Fibroblast of skin of right biceps (primary cell): Measurements from ENCODE around the gene ATP6V1C2.

Experiments
- DNase-seq: peaks from one replicate; pipeline ENCODE4 v3.0.0-alpha.2; 2013

The ATP6V1C2 gene, protein sequence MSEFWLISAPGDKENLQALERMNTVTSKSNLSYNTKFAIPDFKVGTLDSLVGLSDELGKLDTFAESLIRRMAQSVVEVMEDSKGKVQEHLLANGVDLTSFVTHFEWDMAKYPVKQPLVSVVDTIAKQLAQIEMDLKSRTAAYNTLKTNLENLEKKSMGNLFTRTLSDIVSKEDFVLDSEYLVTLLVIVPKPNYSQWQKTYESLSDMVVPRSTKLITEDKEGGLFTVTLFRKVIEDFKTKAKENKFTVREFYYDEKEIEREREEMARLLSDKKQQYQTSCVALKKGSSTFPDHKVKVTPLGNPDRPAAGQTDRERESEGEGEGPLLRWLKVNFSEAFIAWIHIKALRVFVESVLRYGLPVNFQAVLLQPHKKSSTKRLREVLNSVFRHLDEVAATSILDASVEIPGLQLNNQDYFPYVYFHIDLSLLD

DNA sequence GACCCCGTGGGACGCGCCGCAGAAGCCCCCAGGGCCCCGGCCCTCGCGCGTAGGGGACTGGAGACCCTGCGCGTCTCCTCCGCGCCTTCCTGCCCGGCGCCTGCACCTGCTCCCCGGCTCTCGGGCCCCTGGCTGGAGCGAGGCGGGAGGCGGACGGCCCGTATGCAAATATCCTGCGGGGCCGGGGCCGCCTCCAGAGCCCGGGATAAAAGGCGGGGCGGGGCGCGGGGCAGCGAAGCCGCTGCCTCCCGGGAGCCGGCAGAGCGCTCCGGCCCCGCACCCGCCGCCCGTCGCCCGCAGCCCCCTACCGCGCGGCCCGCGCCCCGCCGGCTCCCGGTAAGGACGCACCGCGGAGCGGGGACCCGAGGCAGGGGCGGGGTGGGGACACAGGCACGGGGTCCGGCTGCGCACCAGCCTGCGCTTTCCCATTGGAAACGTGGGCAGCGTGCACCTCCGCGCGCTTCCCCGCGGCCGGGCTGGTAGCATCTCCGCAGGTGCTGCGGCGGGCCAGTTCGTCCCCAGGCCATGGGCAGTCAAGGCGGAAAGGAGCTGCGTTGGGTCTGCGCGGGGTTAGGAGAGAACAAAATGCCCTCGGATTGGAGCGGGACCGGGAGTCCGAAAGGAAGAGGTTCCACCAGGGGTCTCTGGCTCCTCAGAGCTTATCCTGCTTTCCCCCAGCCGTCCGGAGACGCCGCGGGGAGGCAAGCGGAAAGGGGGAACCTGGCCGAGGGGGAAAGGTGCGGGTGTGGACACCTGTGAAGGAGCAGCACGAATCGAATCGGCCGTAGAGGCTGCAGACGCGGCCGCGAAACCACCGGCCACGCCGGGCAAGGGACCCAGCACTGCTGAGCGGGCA is at the start of gene ATP6V1C2:
TSS of gene ATP6V1C2 (plus strand) at position 235 of the 856 bp plus-strand sequence. CDS start 1,220 bp downstream, outside the sequence.
- DNase-seq = no peak

GRCh38 chr2:10675131-10675530 is 46.3 kb upstream of the ATP6V1C2 start:
- no peak for DNase-seq

DNA sequence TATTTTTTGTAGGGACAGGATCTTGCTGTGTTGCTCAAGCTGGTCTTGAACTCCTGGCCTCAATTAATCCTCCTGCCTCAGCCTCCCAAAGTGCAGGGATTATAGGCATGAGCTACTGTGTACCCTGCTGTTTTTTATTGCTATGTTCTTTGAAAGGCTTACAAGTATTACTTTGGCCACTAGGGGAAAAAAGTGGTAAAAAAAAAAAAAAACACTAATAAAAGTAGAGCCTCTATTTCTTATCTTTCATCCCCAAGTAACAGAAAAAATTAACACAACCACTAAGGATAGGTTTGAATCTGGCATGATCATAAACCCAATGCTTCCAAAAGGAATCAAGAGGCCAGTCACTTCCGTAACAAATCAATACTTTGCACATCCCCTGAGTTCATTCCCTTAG is 43.2 kb upstream of the ATP6V1C2 start:
- no peak for DNase-seq

GRCh38 chr2:10680214-10680613 is 41.2 kb upstream of the ATP6V1C2 start:
- DNase-seq = no peak

- DNase-seq = no peak
These were observed 40.5 kb upstream of the ATP6V1C2 start for GRCh38 chr2:10680957-10681356.

DNA sequence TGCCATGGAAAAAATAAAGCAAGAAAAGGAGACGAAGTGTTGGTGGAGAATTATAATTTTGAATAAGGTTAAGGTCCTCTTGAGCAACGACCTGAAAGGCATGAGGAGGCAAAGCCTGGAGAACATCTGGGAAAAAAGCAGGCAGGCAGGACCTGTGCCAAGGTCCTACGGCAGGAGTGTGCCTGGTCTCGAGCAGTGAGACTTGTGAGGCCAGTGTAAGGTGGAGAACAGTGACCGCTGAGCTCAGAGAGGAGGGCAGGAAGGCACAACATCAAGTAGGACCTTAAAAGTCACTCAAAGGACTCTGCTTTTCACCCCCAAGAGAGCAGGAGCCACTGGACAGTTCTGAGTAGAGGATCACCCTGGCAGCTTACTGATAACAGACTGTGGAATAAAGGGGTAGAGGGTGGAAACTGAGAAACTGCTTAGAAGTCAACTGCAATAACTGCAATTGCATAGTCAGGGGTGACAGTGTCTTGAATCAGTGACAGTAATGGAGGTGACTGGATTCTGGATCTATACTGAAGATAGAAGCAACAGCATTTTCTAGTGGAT is 35.2 kb upstream of the ATP6V1C2 start:
- DNase-seq = no peak

GRCh38 chr2:10688921-10689807 is 32.3 kb upstream of the ATP6V1C2 start:
- DNase-seq = peak; percentile 9

DNA sequence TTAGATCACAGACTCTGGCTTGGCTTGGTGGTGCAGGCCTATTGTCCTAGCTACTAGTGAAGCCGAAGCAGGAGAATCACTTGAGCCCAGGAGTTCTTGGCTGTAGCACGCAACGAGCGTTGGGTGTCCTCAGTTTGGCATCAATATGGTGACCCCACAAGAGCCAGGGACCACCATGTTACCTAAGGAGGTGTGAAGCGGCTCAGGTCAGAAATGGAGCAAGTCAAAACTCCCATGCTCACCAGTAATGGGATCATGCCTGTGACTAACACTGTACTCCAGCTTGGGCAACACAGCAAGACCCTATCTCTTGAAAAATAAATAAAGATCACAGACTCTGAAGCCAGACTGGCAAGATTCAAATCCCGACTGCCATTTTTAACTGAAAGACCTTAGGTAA is 29.9 kb upstream of the ATP6V1C2 start:
- no peak for DNase-seq

- peak; percentile 22 for DNase-seq
These were observed 21.2 kb upstream of the ATP6V1C2 start for GRCh38 chr2:10700078-10700803.

DNA sequence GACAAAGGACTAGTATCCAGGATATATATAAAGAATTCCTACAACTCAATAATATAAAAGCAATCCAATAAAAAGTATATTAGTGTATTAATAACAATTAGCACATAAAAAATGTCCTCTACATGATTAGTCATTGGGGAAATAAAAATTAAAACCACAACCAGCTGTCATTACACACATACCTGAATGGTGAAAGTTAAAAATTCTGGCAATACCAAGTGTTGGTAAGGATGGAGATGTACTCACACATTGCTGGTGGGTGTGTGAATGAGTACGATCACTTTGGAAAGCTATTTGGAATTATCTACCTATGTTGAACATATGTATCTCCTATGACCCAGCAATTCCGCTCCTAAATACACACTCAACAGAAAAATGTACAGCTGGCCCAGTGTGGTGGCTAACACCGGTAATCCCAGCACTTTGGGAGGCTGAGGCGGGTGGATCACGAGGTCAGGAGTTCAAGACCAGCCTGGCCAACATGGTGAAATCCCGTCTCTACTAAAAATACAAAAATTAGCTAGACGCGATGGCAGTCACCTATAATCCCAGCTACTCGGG is 17.3 kb upstream of the ATP6V1C2 start:
- DNase-seq = no peak

DNA sequence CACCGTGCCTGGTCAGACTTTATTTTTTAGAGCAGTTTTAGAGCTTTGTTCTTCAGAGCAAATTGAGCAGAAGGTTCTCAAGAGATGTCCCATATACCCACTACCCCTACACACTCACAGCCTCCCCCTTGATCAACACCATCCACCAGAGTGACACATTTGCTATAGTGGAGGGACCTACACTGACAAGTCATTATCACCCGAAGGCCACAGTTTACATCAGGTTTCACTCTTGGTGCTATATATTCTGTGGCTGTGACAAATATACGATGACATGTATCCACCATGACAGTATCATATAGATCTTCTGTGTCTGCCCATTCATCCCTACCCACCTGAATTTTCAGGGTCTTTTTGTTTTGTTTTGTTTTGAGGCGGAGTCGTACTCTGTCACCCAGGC is 15.4 kb upstream of the ATP6V1C2 start:
- no peak for DNase-seq

- no peak for DNase-seq
These were observed 13.6 kb upstream of the ATP6V1C2 start for GRCh38 chr2:10707831-10708230.

DNA sequence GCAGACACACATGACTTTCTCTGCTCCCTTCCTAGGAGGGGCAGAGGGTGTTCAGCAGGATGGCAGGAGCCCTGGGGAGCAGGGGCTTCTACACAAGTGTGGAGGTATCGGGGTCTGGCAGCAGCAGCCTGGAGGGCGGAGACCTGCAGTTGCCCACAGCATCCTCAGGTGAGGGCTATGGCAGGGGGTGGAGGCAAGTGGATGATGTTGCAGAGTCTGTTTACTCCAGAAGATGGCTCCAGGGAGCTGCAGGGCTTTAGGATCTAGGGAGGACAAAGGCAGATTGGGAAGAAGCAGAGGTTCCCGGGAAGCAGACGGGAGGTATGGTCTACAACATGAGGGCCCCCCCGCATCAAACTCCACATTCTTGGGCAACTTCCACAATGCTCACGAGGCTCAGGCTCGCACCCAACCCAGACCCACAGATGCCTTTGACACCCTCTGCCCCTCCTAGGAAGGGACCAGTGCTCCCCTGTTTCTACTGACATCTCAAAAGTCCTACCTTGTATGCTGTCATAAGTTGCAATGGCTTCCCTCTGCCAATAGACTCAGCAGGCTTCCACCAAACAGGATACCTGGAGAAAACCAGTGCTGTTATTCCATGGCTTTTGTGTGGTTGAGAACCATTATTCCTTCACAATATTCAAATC is 12.0 kb upstream of the ATP6V1C2 start:
- no peak for DNase-seq

DNA sequence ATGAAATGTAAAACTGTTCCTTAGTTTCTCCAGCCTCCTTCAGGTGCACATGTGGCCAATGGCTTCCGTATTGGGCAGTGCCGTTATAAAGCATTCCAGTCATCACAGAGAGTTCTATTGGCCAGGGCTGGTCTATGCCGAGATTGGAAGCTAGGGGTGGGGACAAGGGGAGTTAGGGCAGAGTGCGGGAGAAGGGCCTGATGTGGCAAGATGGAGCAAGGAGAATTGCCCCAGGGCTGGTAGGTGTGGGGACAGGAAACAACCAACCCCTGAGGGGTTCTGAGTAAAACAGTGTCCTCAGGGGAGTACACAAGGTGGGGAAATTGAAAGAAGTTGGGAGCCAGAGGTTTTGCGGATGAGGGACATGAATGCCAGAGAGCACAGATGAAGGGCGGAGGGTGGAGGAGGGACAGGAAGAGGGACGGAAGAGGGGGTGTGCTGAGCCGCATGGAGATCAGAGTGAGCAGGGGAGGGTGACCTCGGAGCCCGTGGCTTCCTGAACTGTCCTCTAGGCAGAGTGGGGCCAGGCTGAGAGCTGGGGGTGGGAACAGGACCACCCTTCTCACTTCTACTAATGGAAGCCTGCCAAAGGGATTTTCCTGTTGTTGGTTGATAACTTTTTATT is 9.1 kb upstream of the ATP6V1C2 start:
- no peak for DNase-seq

DNA sequence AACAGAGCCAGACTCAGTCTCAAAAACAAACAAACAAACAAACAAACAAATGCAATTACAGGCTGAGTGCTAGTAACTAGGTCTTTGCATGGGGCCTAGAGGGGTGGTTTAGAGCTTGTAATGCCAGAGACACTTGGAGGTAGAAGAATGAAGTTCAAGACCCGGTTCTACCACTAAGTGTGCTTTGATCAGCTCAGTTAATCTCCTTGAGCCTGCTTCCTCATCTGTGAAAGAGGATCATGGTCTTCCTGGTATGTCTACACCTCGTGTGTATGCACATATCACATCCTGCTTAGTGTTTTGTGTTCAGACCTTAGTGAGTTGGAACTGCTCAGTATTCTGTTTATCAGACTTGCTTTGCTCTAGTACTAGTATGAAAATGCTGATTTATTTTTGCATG is 4.8 kb upstream of the ATP6V1C2 start:
- no peak for DNase-seq

DNA sequence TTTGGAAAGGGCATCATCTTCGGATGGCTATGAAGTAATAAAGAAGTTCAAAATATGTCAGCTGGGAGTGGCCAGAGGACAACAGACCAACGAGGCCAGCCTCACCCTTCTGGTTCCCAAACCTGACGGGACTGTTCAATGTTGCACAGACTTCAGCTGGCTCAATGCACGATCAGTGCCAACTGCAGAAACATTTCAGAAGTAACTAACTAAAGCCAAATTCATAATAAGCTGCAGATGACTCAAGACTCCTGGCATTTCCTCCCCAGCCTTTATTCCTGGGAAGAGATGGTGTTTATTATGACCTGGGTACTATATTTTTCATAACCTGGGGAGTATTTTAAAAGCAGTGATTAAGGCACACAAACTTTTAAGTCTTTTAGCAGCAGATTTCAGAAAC is 3.8 kb upstream of the ATP6V1C2 start:
- peak; percentile 65 for DNase-seq

DNA sequence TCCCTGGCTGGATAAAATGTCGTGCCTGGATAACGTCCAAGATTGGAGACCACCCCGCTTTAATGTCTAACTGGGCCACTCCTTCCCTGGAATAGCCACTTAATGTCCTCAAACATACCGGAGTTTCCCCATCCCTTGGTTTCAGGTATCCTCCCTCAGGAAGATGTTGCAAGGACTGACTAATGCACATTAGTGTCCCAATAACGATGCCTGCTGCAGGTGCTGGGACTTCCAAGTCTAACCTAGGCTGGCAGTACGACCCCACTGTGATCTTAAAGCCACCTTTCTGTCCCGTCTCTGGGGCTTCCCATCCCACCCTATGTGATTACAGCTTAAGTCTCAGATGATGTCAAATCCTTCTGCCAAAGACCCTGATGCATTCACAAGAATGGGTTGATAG is 1.1 kb upstream of the ATP6V1C2 start:
- no peak for DNase-seq

DNA sequence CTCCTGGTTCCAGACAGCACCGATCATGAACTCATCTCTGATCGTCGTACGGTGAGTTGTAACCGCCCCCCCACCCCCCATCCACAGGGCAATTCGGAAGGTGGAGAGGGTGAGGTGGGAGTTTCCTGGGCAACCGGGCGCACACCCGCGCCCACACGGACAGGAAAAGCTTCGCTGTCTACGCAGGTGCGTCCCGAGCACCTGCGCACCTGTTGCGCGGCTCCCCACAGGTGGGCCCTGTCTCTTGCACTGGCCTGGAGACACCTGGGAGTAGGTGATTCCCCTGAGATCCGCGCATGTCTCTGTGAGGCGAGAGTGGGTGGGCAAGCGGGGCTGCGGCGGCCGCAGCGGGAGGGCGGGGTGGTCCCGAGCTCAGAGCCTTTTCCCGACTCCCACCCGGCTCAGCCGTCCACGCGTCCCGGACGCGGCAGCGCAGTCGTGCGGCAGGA is 459 bp upstream of the ATP6V1C2 start:
- no peak for DNase-seq

DNA sequence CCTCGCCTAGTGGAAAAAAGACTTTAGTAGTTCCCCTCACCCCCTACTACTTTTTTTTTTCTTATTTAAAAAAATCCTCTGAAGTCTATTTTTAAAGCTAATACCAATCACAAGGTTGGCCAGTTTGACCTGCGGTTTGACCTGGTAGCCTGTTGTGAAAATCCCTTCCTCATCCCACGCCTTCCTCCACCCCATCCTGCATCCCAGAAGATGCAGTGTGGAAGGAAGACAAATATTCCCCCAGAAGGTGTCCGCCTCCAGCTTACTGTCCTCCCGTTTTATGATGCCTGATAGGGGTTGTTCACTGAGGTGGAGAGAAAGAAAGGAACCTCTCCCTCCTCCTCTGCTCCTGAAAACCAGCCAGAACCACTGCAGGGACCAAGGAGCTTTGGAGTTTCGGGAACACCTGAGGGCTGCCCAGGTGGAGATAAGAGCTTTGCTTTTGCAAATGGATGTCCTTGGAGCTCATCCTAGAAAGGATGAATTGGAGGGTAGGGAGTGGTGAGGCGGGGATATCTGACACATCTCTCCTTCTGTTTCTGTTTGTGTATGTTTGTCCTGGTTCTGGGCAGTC is 909 bp downstream of the ATP6V1C2 start:
- no peak for DNase-seq

DNA sequence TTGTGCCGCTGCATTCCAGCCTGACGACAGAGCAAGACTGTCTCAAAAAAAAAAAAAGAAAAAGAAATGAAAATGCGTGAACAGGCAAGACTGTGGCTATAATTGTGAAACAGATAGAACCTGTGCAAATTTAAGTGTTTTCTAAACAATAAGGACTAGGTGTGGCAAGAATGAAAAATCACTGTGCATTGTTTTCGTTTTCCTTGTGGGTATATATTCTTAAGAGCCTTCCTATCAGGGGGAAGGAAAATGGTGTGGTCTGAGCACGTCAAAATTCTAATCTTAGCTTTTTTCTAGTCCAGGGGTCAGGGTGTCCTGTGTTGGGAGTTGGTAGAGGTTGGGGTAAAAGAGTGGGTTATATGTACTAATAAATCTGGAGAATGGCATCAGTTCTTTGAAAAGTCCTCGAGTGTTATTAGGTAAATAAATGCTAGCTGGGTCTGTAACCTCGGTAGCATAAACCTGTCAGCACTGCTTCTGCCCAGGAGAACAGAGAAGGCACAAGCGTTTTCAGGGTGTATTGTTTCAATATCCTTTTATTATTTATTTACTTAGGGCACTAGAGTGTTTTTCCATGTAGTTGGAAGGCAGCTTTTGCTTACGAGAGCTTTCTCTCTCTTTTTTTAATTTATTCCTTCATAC is 11.6 kb downstream of the ATP6V1C2 start:
- DNase-seq = no peak
